WTC11 (cell line): Measurements from ENCODE around the gene HHIPL1.

Experiments used
- ELF4 ChIP-seq: sonication (generic); formaldehyde crosslinking; IDR thresholded peaks from 2 replicates; pipeline ENCODE4 v1.8.1; 2022; ENCODE audit warnings: low read depth, mild to moderate bottlenecking, moderate library complexity, missing genetic modification reagents
- SP1 ChIP-seq: sonication (generic); formaldehyde crosslinking; conservative IDR thresholded peaks from 2 replicates; pipeline ENCODE4 v1.8.1; 2022; ENCODE audit warnings: missing genetic modification reagents
- TF ChIP-seq, protein P1 (sequence below): fragments of 250-450 bp; sonication (Bioruptor Pico); IDR thresholded peaks from 2 replicates; pipeline ENCODE4 v1.9.0; 2021; ENCODE audit warnings: mild to moderate bottlenecking, borderline replicate concordance

DNA sequence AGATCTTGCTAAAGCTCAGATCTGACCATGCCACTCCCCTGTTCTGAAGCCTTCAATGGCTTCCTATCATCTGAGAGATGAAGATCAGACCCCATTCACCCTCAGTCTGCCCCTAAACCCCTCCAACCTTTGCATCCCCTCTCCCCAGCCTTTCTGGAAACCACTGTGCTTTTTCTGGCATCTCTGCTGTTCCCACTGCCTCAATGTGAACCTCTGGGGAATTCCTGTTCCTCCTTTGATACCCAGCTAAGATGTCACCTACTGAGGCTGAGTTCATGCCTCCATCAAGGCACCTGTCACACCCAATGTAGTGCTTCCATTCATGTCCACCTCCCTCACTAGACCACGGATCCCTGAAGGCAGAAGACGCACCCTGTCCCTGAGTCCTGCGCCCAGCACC lies 58.5 kb downstream of the HHIPL1 start:
- TF ChIP-seq, protein P1, sequence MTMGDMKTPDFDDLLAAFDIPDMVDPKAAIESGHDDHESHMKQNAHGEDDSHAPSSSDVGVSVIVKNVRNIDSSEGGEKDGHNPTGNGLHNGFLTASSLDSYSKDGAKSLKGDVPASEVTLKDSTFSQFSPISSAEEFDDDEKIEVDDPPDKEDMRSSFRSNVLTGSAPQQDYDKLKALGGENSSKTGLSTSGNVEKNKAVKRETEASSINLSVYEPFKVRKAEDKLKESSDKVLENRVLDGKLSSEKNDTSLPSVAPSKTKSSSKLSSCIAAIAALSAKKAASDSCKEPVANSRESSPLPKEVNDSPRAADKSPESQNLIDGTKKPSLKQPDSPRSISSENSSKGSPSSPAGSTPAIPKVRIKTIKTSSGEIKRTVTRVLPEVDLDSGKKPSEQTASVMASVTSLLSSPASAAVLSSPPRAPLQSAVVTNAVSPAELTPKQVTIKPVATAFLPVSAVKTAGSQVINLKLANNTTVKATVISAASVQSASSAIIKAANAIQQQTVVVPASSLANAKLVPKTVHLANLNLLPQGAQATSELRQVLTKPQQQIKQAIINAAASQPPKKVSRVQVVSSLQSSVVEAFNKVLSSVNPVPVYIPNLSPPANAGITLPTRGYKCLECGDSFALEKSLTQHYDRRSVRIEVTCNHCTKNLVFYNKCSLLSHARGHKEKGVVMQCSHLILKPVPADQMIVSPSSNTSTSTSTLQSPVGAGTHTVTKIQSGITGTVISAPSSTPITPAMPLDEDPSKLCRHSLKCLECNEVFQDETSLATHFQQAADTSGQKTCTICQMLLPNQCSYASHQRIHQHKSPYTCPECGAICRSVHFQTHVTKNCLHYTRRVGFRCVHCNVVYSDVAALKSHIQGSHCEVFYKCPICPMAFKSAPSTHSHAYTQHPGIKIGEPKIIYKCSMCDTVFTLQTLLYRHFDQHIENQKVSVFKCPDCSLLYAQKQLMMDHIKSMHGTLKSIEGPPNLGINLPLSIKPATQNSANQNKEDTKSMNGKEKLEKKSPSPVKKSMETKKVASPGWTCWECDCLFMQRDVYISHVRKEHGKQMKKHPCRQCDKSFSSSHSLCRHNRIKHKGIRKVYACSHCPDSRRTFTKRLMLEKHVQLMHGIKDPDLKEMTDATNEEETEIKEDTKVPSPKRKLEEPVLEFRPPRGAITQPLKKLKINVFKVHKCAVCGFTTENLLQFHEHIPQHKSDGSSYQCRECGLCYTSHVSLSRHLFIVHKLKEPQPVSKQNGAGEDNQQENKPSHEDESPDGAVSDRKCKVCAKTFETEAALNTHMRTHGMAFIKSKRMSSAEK (CRISPR knock-in tag): no peak
- TF ChIP-seq SP1 (no peak), ELF4 (CRISPR knock-in tag) (no peak)
